Uterus (tissue), 2 donors: ENCODE data around the gene CLDN6.

ENCODE experiments used
- CTCF ChIP-seq, 4 experiments: fragments of 200-600 bp in 2 of 4; fragments of 450-650 bp in 2 of 4; sonication (generic) in 2 of 4; IDR thresholded peaks; one replicate each; pipeline ENCODE4 v1.5.1; 2016 to 2019; ENCODE audit warnings: antibody characterized with exemption in 4 of 4, mild to moderate bottlenecking in 2 of 4, moderate library complexity in 1 of 4
- POLR2A ChIP-seq, 2 donors: fragments of 450-650 bp; IDR thresholded peaks; one replicate each; pipeline ENCODE4 v1.6.1; 2016; ENCODE audit warnings: antibody characterized with exemption in 2 of 2, mild to moderate bottlenecking in 1 of 2, moderate library complexity in 1 of 2

- TF ChIP-seq CTCF (IDR thresholded peaks at IDR 0.05): no peak
- TF ChIP-seq POLR2A (IDR thresholded peaks at IDR 0.05): no peak
Observed at GRCh38 chr16:2986623-2987188, 31.3 kb downstream of the CLDN6 start.
